WERI-Rb-1 (cell line): ENCODE measurements around the gene CPPED1.

Source experiments
- DNase-seq: peaks from one replicate; pipeline ENCODE4 v3.0.0-alpha.2; 2020
- H3K27ac ChIP-seq: fragments of 250-450 bp; sonication (Bioruptor Pico); 2 replicates; pipeline ENCODE4 v1.5.1; 2020; ENCODE audit warnings: mild to moderate bottlenecking, moderate library complexity
- H3K27me3 ChIP-seq: fragments of 250-450 bp; sonication (Bioruptor Pico); 2 replicates; pipeline ENCODE4 v1.5.1; 2021; ENCODE audit warnings: mild to moderate bottlenecking, low read depth, moderate library complexity; ENCODE audit not compliant: insufficient read depth, severe bottlenecking
- H3K36me3 ChIP-seq: fragments of 250-450 bp; sonication (Bioruptor Pico); 2 replicates; pipeline ENCODE4 v1.5.1; 2020; ENCODE audit warnings: mild to moderate bottlenecking, moderate library complexity
- H3K4me3 ChIP-seq: 2 replicates; pipeline ENCODE4 v1.5.1; 2011; ENCODE audit warnings: low read depth, mild to moderate bottlenecking, control low read depth, low read length
- H3K9me3 ChIP-seq: fragments of 250-450 bp; sonication (Bioruptor Pico); 2 replicates; pipeline ENCODE4 v1.5.1; 2021; ENCODE audit warnings: mild to moderate bottlenecking, moderate library complexity; ENCODE audit not compliant: severe bottlenecking
- CTCF ChIP-seq: IDR thresholded peaks from 2 replicates; pipeline ENCODE4 v1.5.1; 2011; ENCODE audit warnings: low read depth, mild to moderate bottlenecking, control low read depth, inconsistent platforms, low read length

CPPED1 gene

DNA sequence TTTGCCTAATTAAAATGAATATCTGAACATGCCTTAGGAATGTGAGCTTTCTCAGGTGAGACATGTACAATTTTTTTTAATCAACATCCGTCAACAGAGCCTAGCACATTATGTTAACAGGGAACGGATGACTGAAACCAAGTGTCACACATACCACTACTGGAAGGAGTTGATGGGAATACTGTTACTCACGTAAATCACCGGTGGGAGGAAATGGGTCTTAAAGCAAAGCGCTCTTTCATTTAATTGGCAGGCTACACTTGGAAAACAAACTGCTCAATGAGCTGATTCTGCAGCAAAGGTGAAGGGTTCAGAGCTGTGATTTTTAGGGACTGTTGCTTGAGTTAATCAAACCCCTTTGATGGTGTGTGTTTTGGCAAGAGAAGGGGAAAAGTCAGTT, 4.8 kb downstream of the CPPED1 start:
- H3K27ac ChIP-seq: no peak overlapping the region
- no peak for TF ChIP-seq CTCF
- H3K36me3 ChIP-seq: no peaks in the 10 kb centered on the region
- DNase-seq: no peak
- H3K4me3 ChIP-seq: no peak overlapping the region
- H3K9me3 ChIP-seq: peaks cover 3% of the 10 kb centered on the region
- no peaks in the 10 kb centered on the region for H3K27me3 ChIP-seq

DNA sequence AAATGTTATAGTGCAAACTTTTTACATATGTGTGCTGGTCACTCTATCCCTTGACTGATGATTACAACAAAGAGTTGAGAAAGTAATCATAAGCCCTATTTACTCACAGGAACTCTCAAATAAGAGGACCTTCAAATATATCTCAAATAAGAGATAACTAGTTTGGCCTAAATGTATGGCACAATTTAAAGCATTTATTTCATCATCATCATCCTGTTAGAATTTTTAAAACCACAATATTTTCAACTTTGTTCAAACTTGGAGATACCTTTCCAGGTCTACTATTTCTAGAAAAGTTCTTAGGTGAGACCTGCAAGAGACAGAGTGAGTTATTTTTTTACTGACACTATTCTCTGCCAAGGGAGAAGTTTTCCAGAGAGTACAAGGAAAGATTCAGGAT, 5.5 kb downstream of the CPPED1 start:
- TF ChIP-seq CTCF: no peak
- Histone ChIP-seq H3K27ac (no peak overlapping the region), H3K9me3 (peaks cover 1% of the 10 kb centered on the region), H3K36me3 (no peaks in the 10 kb centered on the region), H3K4me3 (no peak overlapping the region), H3K27me3 (no peaks in the 10 kb centered on the region)
- DNase-seq: no peak

DNA sequence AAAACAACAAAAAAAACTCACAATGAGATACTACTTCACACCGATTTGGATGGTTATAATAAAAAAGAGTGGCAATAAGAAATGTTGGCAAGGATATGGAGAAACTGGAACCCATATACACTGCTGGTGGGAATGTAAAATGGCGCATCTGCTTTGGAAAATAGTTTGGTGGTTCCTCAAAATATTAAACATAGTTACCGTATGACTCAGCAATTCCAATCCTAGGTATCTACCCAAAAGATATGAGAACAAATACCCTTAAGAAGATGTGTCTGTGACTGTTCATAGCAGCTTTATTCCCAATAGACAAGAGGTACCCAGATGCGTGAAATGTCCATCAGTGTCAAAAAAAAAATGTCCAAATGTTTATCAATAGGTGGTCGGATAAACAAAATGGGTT, 7.2 kb downstream of the CPPED1 start:
- H3K27me3 ChIP-seq: no peaks in the 10 kb centered on the region
- DNase-seq: no peak
- H3K9me3 ChIP-seq: no peaks in the 10 kb centered on the region
- no peaks in the 10 kb centered on the region for H3K36me3 ChIP-seq
- no peak for TF ChIP-seq CTCF
- H3K27ac ChIP-seq: no peak overlapping the region
- no peak overlapping the region for H3K4me3 ChIP-seq

GRCh38 chr16:12794486-12795387, 8.9 kb downstream of the CPPED1 start:
- Histone ChIP-seq H3K27ac (no peak overlapping the region), H3K9me3 (no peaks in the 10 kb centered on the region), H3K27me3 (no peaks in the 10 kb centered on the region), H3K4me3 (no peak overlapping the region), H3K36me3 (no peaks in the 10 kb centered on the region)
- no peak for DNase-seq
- TF ChIP-seq CTCF: no peak

DNA sequence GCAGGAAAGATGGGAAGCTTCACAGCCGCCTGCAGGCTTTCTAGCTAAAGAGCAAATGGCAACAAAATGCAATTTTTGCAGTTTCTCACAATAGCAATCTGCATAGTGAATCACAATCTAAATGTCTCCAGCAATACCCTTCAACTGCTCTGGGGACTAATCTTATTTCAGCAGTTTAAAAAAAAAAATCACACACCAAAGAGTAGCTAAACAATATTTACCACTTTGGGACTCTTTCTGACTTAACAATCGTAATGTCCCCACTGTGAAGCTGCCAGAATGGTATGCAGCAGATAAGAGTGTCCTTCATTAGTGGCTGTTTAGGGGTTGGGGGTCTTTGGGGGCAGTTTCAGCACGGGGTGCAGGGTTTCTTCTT, 9.8 kb downstream of the CPPED1 start:
- TF ChIP-seq CTCF: no peak
- no peak overlapping the region for H3K27ac ChIP-seq
- no peaks in the 10 kb centered on the region for H3K36me3 ChIP-seq
- no peak for DNase-seq
- H3K27me3 ChIP-seq: no peaks in the 10 kb centered on the region
- H3K9me3 ChIP-seq: no peaks in the 10 kb centered on the region
- no peak overlapping the region for H3K4me3 ChIP-seq
